COLO829 (cell line): ENCODE measurements around the gene ACSM6.

Experiments
- DNase-seq: peaks from one replicate; pipeline ENCODE4 v3.0.0; 2012; ENCODE audit warnings: low spot score

Gene ACSM6

GRCh38 chr10:95268438-95268837 is 74.4 kb downstream of the ACSM6 start:
- no peak for DNase-seq

- DNase-seq: no peak
Observed at GRCh38 chr10:95273393-95274312, 79.6 kb downstream of the ACSM6 start.

DNA sequence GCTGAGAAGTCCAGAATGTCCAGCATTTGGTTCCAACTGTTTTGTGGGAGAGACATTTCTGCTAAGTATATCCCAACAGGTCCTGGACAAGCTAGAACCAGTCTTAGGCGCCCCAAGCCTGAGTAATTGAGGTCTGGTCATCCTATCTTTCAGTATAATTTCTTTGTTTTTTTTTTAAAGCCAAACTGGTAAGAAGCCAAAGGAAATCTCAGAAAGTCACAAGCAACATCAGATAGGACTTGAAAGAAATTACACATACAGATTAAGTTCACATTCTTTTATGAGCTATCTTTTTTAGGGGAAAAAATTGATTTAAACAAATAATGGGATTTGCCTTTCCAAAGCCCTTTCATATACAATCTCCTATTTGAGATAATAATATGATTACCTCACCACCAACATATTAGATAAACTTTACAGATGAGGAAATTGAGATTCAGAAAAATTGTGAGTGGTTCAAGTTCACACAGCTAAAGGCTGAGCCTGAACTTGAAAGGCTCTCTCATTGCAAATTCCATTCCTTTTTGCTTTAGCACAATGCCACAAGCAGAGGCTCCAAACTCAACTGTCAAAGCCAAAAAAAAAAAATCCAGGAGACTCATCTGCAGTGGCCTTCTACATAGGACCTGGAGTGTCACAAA is 81.8 kb downstream of the ACSM6 start:
- DNase-seq: no peak

- DNase-seq: no peak
Observed at GRCh38 chr10:95276367-95277200, 82.5 kb downstream of the ACSM6 start.

DNA sequence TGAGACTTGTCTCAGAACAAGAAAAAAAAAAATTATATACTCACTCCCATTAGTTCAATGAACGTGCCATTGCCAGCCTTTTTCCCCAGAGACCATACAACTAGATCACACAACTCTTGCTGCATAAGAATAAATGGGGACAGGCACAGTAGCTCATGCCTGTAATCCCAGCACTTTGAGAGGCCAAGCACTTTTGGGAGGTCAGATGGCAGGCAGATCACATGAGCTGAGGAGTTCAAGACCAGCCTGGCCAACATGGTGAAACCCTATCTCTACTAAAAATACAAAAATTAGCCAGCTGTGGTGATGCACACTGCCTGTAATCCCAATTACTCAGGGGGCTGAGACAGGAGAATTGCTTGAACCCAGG is 83.1 kb downstream of the ACSM6 start:
- DNase-seq: no peak

- no peak for DNase-seq
Observed at GRCh38 chr10:95277614-95278013, 83.6 kb downstream of the ACSM6 start.
